OCI-LY1 (cell line): Measurements from ENCODE around the gene C15orf40.

Source experiments
- H2AFZ ChIP-seq: fragments of 200-600 bp; sonication (generic), shearing (Covaris generic); 2 replicates; pipeline ENCODE4 v1.6.0; 2014; ENCODE audit warnings: antibody characterized with exemption, mild to moderate bottlenecking, low read length
- H3F3A ChIP-seq: fragments of 200-600 bp; sonication (generic), shearing (Covaris generic); 2 replicates; pipeline ENCODE4 v1.6.0; 2014; ENCODE audit warnings: mild to moderate bottlenecking, antibody characterized with exemption, low read length, moderate library complexity; ENCODE audit not compliant: insufficient read depth
- H3K27ac ChIP-seq: fragments of 200-600 bp; sonication (generic); 2 replicates; pipeline ENCODE4 v1.5.1; 2014; ENCODE audit warnings: low read length, mixed run types, mild to moderate bottlenecking, low read depth; ENCODE audit not compliant: poor library complexity, severe bottlenecking
- H3K27me3 ChIP-seq: fragments of 200-600 bp; sonication (generic); 2 replicates; pipeline ENCODE4 v1.6.0; 2014; ENCODE audit warnings: antibody characterized with exemption, mild to moderate bottlenecking, low read length, moderate library complexity; ENCODE audit not compliant: insufficient read depth
- H3K36me3 ChIP-seq: fragments of 200-600 bp; sonication (generic); 2 replicates; pipeline ENCODE4 v1.6.1; 2014; ENCODE audit warnings: mild to moderate bottlenecking, antibody characterized with exemption, low read length, moderate library complexity, mixed read lengths; ENCODE audit not compliant: insufficient read depth
- H3K4me1 ChIP-seq: fragments of 200-600 bp; sonication (generic); 2 replicates; pipeline ENCODE4 v1.5.1; 2014; ENCODE audit warnings: mild to moderate bottlenecking, low read length, moderate library complexity; ENCODE audit not compliant: insufficient read depth, severe bottlenecking
- H3K4me2 ChIP-seq: fragments of 200-600 bp; sonication (generic), shearing (Covaris generic); 2 replicates; pipeline ENCODE4 v1.6.1; 2014; ENCODE audit warnings: low read length
- H3K4me3 ChIP-seq: fragments of 200-600 bp; sonication (generic); 2 replicates; pipeline ENCODE4 v1.5.1; 2014; ENCODE audit warnings: low read length, low read depth, mild to moderate bottlenecking, mixed read lengths; ENCODE audit not compliant: poor library complexity, severe bottlenecking
- H3K79me2 ChIP-seq: fragments of 200-600 bp; shearing (Covaris generic); 2 replicates; pipeline ENCODE4 v1.6.1; 2016; ENCODE audit warnings: mixed run types, low read length, mixed read lengths; ENCODE audit not compliant: insufficient read depth
- H3K9ac ChIP-seq: fragments of 200-600 bp; sonication (generic), shearing (Covaris generic); 2 replicates; pipeline ENCODE4 v1.6.1; 2014; ENCODE audit warnings: mild to moderate bottlenecking, low read length, mixed read lengths
- H3K9me2 ChIP-seq: fragments of 200-600 bp; sonication (generic), shearing (Covaris generic); 2 replicates; pipeline ENCODE4 v1.6.1; 2014; ENCODE audit warnings: low read depth, mild to moderate bottlenecking, low read length, mixed read lengths
- H3K9me3 ChIP-seq: fragments of 200-600 bp; shearing (Covaris generic); 2 replicates; pipeline ENCODE4 v1.6.1; 2014; ENCODE audit warnings: low read length, mixed read lengths
- H4K20me1 ChIP-seq: fragments of 200-600 bp; sonication (generic), shearing (Covaris generic); 2 replicates; pipeline ENCODE4 v1.6.0; 2016; ENCODE audit warnings: mild to moderate bottlenecking, low read length; ENCODE audit not compliant: insufficient read depth
- CTCF ChIP-seq: fragments of 200-600 bp; sonication (generic), shearing (Covaris generic); IDR thresholded peaks from 2 replicates; pipeline ENCODE4 v1.5.1; 2017; ENCODE audit warnings: mild to moderate bottlenecking, antibody characterized with exemption, low read length, moderate library complexity, mixed read lengths
- EZH2 ChIP-seq: fragments of 200-600 bp; sonication (generic), shearing (Covaris generic); IDR thresholded peaks from 2 replicates; pipeline ENCODE4 v1.8.0; 2017; ENCODE audit warnings: borderline replicate concordance, mixed run types, mild to moderate bottlenecking, antibody characterized with exemption, low read length, moderate library complexity, mixed read lengths

C15orf40 gene

GRCh38 chr15:82966671-82967071 is 44.8 kb downstream of the C15orf40 start:
- H3K79me2 ChIP-seq, result no peaks in the 10 kb centered on the region

GRCh38 chr15:82964890-82965289 is 46.5 kb downstream of the C15orf40 start:
- Histone ChIP-seq H3K36me3 (no peaks in the 10 kb centered on the region), H2AFZ (no peak overlapping the region), H3F3A (no peaks in the 10 kb centered on the region), H3K4me3 (no peak overlapping the region), H3K27me3 (no peaks in the 10 kb centered on the region), H3K4me1 (no peaks in the 10 kb centered on the region), H3K9me3 (no peaks in the 10 kb centered on the region), H4K20me1 (no peaks in the 10 kb centered on the region), H3K9me2 (no peaks in the 10 kb centered on the region), H3K9ac (no peak overlapping the region), H3K79me2 (no peaks in the 10 kb centered on the region), H3K4me2 (no peak overlapping the region), H3K27ac (no peak overlapping the region)
- TF ChIP-seq EZH2, result no peak
- no peak for TF ChIP-seq CTCF

More at GRCh38 chr15:82966671-82967071, 44.8 kb downstream of the C15orf40 start:
- TF ChIP-seq EZH2, result no peak
- no peak for TF ChIP-seq CTCF
- Histone ChIP-seq H4K20me1 (no peaks in the 10 kb centered on the region), H3K9me2 (no peaks in the 10 kb centered on the region), H3K36me3 (no peaks in the 10 kb centered on the region), H3K27ac (no peak overlapping the region), H3F3A (no peaks in the 10 kb centered on the region), H3K9me3 (no peaks in the 10 kb centered on the region), H3K4me3 (no peak overlapping the region), H3K9ac (no peak overlapping the region), H3K4me1 (no peaks in the 10 kb centered on the region), H3K4me2 (no peak overlapping the region), H2AFZ (no peak overlapping the region), H3K27me3 (no peaks in the 10 kb centered on the region)

GRCh38 chr15:82963471-82964341 is 47.7 kb downstream of the C15orf40 start:
- H3K36me3 ChIP-seq, result no peaks in the 10 kb centered on the region
- H3K27me3 ChIP-seq, result no peaks in the 10 kb centered on the region
- H3K9me3 ChIP-seq, result no peaks in the 10 kb centered on the region
- H3K27ac ChIP-seq, result no peak overlapping the region
- no peaks in the 10 kb centered on the region for H3K79me2 ChIP-seq
- H3F3A ChIP-seq, result no peaks in the 10 kb centered on the region
- TF ChIP-seq CTCF (no peak), EZH2 (no peak)
- H3K9ac ChIP-seq, result no peak overlapping the region
- H3K9me2 ChIP-seq, result no peaks in the 10 kb centered on the region
- H3K4me2 ChIP-seq, result no peak overlapping the region
- H3K4me3 ChIP-seq, result no peak overlapping the region
- no peaks in the 10 kb centered on the region for H3K4me1 ChIP-seq
- no peaks in the 10 kb centered on the region for H4K20me1 ChIP-seq
- H2AFZ ChIP-seq, result no peak overlapping the region
